Activated CD8-positive, alpha-beta memory T cell treated with anti-CD3 and anti-CD28 coated beads, Interleukin-2, amount 50 U/mL, for 24 hours (primary cell): ENCODE results near the gene ASXL1.

Experiments used
- DNase-seq: peaks from one replicate; pipeline ENCODE4 v3.0.0-alpha.2; 2020; ENCODE audit errors: extremely low read depth

Gene ASXL1

DNA sequence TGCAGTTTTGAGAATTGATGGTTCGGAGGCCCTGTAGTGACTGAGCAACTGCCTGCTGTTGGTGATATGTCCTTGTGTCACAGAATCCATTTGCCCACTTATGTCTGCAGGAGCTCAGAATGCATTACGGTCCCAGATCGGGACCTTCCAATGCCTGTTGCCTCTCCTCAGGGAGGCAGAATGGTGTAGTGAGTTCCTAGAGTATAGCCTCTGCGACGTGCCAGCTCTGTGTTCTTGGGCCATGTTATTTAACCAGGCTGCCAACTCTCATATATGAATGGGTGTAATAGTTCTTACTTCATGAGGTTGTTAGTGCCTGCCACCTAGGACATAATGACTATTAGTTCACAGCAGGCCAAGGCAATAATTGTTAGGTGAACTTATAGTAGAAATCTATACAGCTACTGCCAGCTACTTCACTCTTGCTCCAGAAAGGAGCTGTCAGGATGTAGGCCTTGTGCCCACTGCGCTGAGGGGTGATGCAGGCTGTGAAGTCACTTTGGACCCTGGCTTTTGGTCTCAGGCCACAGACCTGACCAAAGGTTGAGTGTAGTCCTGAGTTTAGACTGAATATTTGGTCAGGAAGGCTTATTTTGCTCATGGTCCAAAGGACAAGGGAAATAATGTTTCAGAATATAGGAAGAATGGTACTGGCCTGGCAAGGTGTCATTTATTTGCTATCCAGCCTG is 82.1 kb downstream of the ASXL1 start:
- no peak for DNase-seq

DNA sequence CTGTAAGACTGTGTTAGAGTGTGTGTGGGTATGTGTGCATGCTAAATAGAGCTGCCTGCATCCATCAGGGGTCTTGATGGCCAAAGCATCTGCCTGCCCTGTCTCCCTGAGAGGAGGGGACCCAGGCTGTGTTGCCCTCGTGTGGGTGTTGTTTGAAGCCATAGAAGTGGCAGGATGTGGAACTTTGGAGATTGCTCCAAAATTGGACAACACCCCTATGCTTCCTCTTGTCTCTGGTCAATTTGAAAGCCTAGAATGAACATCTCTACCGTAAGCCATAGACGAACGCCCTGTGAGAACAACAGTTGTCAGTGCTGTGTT is 82.6 kb downstream of the ASXL1 start:
- DNase-seq, result no peak

DNA sequence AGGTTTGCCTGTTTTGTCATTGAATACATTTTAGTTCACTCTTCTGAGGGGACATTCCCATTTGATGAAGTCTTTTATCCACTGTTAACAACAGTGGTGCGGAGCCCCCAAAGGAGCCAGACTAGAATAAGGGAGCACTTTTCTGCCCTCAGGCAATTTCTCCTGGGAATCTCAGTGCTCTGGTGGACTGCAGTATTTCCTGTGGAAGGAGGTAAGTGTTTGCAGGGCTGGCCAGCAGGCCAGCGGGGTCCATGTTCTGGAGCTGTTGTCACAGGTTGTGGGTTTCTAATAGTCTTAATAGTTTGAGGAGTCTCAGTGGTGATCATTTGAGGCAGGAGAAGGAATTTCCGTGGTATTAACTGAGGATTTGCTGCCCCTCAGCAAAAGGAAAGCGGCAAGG is 83.5 kb downstream of the ASXL1 start:
- DNase-seq, result no peak

DNA sequence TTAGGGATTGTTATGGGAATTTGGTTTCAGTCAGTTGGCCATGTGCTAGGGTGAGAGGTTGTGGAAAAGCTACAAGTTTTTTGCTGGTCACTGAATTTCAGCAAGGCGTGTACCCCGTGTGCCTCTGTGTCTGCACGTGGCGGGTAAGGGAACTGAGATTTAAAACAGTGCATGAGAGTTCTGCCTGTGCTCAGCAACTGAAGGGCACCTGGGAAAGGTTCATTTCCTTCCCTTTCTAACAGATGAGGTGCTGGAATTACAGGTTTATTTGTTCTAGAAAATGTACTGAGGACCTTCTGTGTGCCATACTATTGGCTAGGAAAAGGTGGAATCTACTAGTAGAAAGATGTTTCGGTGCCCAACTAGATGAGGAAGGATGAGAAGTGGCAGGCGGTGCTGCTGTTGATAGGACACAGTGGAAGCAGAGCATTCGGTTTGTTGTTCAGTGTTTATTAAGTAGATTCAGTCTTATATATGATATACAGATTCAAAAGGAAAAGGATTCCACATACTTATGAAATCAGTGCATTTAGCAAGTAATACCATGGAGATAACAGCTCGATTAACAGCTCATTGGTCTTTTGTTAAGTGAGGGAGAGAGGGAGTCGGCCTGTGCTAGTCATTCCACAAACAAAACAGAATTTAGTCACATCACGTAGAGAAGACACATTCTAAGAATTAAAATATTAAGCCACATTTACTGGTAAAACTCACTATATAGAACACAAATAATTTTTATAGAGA is 84.7 kb downstream of the ASXL1 start:
- DNase-seq, result no peak

DNA sequence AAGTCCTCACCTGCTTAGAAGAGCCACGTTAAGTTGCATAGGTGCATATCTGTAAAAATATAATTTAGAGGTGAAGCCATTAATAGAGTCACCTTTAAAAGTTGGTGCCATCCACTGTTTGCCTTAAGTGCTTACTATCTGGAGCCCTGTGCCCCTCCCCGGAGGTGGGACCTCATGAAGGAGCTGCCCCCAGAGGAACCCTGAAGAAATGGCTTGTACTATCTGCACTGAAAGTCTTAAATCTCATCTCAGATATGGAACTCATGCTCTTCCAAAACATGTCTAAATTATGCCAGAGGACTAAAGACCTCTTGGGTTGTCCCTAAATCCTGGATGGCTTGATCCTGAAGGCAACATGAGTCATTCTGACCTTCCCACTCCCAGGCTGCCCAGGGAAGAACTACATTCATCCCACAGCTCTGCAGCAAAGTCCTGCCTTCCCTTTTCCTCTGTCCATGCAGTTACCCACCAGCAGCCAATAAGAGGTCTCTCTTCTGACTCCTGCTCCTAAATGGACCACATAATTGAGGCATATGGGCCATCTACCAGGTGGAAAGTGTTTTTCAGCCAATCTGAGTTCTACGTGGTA is 85.3 kb downstream of the ASXL1 start:
- DNase-seq, result no peak

DNA sequence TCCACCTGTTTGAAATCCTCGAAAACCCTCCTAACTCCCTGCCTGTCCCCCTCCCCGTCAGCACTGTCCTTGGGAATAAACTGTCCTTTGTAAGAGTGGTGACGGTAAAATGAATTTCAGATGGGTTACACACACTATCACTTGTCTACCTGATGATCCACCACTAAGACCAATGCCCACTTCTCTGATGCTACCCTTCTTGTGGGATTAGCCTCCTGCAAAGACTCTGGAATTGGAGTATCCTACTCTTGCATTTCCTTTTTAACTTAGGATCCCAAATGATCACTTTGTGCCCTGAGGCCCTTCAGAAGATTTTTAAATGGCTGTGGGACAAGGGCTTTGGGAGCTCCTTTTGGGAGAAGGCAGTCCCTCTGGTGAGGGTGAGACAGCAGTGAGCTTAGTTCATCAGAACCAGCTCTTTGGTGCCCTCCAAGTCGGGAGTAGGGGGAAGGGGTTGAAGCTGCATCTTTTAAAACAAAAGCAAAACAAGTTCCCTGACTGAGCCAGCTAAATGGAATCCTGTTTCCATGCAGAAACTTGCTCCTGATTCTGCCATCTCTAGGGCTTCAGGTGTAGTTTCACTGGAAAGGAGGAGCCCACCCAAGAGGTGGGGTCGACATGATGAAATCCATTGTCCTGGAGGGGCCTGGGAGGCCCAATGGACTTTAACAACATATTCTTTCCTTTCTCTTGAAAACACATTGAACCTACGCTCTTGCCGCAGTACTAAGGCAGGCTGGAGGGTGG is 86.5 kb downstream of the ASXL1 start:
- DNase-seq, result no peak

DNA sequence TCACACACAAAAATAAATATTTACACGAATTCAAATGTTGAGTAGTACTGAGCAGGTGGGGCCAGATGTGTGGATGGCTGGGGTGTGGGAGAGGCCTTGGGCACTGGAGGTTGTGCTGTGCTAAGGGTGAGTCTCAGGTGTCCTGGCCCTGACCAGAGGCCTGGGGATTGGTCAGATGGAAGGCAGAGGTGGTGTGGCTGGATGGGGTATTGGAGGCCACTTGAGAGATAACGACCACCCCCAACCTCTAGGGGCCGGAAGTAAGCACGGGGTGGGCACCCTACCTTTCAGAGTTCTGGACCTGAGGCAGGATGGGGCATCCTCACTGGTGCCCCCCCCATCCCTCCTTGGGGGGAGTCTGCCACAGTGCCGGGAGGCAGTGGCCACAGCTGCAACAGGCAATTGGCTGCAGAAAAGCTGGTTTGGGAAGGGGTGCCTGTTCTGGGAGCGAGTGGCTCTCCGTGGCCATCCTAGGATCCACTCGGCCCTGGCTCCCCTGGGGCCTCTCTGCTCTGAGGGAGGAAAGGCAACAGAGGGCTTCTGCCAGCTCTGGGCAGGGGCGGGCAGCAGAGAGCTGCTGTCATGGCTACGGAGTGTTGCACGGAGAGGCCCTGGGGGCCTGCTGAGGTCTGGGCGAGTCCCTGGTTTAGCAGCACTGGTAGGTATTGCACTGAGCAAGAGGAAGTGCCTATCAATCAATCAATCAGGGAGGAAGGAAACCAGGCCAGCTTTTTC is 87.6 kb downstream of the ASXL1 start:
- DNase-seq, result no peak

DNA sequence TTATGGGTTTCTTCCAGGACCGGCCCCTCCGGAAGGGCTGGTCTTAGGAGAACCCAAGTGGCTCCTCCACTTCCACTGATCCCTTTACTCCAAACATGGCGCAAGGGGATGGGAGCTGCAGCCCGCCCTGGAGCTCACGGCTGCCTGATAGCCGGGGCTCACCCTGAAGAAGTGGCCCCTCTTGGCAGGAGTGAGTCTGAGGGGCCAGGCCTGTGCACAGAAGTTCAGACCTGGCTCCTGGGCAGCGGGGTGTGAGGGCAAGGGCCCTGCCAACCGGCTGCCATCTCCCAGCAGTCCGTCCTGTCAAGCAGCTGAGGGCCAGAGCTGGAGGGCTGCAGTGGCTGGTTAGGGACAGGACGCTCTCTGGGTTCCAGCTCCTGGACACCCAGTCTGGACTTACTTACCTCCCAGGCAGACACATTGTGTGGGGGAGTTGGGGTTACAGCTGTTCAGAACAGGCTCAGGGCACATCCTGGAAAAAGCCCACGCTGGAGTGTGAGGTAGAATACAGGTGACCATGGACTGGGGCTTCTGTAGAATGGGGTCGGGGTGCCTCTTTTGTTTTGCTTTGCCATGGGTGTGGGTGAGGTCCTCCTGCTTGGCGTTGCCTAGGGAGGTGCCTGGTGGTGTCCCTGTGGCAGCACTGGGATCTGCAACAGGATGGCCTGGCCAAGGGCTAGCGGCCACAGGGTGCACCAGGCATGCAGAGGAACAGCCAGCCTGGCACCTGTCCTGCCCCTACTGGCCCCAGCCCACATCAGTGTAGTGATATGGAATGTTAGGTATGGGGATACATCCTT is 88.4 kb downstream of the ASXL1 start:
- no peak for DNase-seq

DNA sequence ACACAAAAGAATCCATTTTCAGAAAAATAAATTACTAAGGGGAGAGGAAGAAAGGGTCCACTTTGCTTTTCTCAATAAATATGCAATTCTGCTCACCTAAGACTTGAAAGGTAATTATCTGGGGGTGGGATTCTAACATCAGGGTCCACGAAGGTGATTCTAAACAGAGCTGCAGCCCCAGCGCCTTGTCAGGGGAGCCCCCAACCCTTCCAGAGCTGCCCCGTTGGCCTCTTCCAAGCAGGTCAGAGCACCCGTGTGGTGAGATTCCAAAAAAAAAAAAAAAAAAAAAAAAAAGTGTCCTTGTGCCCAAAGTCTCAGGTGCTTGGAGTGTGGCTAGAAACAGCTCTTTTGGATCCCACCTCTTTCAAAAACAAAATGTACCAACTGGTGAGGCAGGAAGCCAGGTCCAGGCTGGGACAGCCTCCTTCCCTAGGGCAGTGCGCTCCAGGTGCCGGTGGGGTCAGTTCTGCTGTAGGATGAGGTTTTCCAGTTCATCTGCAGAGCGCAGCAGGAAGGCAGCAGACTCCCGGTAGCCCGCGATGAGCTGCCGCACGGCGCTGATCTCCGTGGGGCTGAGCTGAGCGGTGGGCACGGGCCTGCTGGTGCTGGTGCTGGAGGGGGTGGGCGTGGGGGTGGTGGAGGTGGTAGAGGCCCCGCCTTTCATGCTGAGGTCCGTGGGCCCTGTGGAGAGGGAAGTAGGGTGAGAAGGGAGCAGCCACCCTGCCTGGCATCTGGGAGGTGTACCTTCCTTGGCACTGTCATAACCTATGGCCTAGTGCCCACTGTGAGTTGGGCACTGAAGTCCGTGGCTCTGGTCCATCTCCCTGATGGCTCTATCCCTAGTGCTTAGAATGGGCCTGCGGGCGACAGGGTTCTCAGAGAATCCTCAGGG is 89.3 kb downstream of the ASXL1 start:
- no peak for DNase-seq

DNA sequence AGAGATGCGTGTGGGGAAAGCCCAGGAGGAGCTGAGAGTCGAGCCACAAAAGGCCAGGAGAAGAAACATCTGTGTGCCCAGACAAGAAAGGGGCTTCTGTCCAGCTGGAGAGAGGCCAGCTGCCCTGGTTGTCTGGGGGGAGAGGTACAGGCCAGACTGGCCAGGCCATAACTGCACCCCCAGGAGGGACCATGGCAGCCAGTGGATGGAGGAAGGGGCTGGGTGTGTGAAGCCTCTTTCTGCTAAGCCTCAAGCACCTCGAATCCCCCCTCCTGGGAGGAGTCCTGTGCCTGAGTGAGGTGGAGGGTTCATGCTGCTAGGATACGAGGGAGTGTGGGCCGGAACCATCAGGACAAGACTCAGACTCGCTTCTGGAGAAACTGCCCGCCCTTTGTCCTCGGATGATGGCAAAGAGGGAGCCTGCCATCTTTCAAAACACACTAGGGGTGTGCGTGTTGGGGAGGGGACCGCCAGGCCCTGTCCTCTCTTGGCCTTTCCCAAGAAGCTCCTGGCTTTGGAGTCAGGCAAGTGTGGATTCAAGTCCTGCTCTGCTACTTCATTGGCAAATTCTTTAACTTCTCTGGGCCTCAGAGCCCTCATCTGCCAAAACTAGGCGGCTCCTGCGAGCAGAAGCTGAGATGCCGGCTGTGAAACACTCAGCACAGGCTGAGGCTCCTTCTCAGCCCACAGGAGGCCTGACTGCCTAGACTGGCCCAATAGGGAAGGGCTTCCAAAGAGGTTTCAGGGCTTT is 90.3 kb downstream of the ASXL1 start:
- DNase-seq, result no peak

DNA sequence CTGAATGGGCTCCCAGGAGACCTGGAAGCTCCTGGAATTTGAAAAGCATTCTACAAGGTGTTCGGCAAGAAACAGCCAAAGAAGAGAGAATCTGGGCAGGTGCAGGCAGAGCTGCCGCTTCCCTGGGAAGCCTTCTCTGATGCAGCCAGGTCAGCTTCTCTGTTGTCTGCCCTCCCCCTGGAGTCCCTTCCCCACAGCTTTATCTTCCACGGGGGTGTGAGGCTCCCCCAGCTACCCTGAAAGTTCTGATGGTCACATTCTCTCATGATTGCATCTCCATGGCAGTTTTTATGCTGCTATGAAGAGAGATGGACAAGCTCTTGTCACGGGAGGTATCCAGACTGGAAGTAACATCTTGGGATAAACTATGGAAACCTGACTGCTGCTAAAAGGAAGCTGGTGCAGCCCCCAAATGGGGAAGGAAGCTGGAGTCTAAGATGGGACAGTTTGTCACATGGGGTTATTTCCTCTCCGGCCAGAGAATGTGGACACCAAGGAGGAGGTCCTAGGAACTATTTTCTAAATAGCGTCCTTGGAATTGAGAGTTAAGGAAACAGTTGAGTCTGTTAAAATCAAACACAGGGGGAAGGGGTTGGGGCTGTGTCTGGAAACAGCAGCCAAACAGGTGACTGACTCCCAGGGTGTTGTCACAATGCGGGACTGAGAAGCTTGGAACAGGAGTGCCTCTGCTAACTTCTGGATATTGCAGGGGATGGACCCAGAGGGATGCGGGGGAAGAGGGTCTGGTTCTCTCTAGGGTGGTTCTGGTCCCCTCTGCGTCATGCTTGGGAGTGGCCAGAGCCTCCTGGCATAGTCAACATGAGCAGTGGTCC is 91.1 kb downstream of the ASXL1 start:
- no peak for DNase-seq

DNA sequence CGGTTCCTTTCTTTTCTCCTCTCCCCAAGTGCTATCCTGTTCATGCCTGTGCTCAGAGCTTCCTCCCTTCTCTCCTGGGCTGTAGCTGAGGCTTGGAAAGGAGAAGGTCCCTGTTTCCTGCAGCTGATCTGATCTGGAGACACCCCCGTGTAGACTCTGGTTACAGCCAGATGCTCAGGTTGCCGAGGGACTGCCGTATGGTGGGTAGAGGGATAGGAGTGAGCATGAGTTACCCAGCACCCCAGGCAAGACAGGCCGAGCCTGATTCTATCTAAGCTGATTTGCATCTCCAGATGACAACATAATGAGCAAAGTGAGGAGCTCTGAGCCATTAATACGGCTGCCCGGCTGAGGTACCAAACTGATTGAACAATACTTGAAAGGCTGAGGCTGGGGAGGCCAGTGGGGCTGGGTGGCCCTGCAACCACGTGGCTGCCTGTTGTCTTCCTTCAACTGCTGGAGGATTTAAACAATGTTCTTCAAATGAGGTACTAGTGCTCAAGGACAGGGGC is 91.8 kb downstream of the ASXL1 start:
- DNase-seq, result no peak

DNA sequence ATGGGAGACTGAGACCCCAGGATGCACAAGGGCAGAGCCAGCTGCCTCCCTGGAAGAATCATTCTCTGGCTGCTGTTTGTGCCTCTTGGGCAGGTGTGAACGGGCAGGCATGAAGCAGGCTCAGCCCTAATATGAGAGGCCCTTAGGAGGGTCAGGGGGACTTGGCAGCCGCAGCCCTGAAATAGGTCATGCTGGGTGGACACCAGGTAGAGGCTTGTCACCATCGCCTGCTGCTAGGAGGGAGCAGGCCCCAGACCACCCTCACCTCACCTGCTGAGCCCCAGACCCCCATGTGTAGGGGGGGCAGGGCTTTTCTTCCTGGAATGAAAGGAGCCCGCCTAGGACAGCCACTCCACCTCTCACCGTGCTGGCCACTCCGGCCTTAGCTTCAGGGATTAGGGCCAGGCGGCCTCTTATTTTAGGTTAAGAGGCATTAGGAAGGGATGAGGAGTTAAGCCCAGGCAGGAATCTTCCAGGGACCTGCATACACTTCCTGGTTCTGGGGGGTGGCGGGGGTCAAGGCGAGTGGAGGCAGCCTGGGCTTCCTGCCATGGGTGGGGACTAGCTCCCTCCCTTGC is 92.4 kb downstream of the ASXL1 start:
- no peak for DNase-seq

DNA sequence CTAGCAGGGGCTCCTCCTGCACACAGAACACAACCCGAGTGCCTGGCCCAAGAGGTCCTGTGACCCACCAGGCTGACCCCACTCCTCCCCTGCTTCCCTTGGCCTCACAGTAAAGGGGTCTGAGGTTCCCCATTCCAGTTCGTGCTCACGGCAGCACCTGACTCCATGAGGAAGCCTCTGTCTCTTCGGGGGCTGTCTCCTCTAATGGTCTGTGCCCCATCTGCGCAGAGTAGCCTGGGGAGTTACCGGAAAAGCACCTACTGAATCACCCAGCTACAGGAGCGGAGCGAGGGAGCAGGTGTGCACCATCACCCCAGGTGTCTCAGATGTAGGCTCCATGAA is 93.2 kb downstream of the ASXL1 start:
- no peak for DNase-seq

DNA sequence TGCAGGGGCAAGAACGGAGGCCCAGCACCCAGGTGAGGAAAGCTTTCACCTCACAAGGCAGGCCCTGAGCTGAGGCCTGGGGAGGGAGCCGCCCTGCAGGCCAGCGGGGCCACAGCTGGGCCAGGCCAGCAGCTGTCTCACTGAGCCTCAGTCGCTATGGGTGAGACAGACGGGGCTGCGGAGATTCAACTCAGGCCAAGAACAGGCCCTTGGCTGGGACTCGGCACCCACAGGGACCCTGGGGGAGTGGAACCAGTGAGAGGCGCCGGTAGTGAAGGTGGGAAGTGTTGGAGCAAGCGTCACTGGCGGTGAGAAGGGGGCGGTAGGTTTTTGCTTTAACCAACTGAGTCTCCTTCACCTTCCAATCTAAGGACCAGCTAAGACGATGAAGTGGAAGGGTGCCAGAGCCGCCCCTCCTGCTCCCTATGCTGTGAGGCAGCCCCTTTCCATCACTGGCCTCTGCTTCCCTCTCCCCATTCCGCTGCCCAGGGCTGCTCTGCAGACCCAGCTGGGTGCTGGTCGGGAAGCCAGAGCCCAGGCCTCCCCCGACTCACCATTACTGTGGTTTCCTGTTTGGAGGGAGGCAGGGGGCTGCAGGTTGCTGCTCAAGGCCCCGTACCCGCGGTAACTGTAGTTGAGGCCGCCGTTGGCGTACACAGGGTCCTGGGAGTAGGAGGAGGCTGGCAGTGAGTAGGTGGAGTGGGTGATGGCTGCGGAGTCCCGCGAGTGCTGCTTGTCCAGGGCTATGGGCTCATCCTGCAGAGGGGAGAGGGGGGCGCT is 93.7 kb downstream of the ASXL1 start:
- no peak for DNase-seq

DNA sequence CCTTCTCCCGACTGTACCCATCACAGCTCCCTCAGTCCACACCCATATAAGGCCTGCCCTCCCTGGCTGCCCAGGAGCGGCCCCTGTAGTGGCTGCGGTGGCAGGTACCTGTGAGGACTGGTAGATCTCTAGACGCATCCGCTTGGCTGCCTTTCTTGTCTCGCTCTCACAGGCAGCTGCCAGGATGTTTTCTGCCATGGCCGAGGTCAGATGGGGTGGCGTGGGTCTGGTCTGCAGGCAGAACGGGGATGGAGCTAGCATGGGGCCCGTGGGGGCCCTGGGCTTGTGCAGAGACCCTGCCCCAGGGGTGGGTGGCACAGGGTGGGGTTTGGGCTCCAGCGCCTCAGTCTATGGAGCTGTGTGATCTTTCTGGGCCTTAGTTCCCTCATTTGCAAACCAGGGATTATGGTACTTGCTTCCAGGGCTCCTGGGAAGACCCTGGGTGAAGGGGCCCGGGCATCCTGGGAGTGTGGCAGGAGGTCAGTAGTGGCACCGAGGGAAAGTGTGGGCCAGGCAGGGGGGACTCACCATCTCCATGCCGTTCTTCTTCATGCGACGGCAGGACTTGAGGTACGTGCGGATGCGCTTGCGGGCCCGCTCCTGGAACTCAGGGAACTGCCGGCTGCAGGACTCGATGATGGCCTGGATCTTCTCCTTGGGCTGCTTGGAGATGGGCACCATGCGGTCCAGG is 94.8 kb downstream of the ASXL1 start:
- DNase-seq, result no peak
